Central memory CD8-positive, alpha-beta T cell (primary cell): ENCODE results near the gene TMEM31.

ENCODE experiments used
- ATAC-seq: fragments of 150-1000 bp; cut with Tn5 transposase; replicated peaks from 2 replicates; pipeline ENCODE4 v1.10.0; 2022; ENCODE audit warnings: mild to moderate bottlenecking, moderate FRiP score, moderate number of reproducible peaks; ENCODE audit not compliant: poor library complexity, severe bottlenecking; ENCODE audit errors: extremely low read depth
- DNase-seq, 2 donors: peaks; one replicate each; pipeline ENCODE4 v3.0.0; 2021; ENCODE audit warnings: low spot score in 2 of 2
- H3K27ac Mint-ChIP-seq: one replicate; pipeline ENCODE4 v1.8.0; 2022; ENCODE audit warnings: low read depth, mild to moderate bottlenecking, moderate library complexity, mixed read lengths
- H3K27me3 Mint-ChIP-seq: one replicate; pipeline ENCODE4 v1.8.0; 2022; ENCODE audit warnings: mixed read lengths
- H3K36me3 Mint-ChIP-seq: one replicate; pipeline ENCODE4 v1.8.0; 2022; ENCODE audit warnings: mild to moderate bottlenecking, moderate library complexity, mixed read lengths; ENCODE audit not compliant: insufficient read depth
- H3K4me1 Mint-ChIP-seq: one replicate; pipeline ENCODE4 v1.8.0; 2022; ENCODE audit warnings: mixed read lengths
- H3K4me3 Mint-ChIP-seq: one replicate; pipeline ENCODE4 v1.8.0; 2022; ENCODE audit warnings: mild to moderate bottlenecking, moderate library complexity, mixed read lengths
- H3K9me3 Mint-ChIP-seq: one replicate; pipeline ENCODE4 v1.8.0; 2022; ENCODE audit warnings: mixed read lengths

The TMEM31 gene, protein sequence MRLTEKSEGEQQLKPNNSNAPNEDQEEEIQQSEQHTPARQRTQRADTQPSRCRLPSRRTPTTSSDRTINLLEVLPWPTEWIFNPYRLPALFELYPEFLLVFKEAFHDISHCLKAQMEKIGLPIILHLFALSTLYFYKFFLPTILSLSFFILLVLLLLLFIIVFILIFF

DNA sequence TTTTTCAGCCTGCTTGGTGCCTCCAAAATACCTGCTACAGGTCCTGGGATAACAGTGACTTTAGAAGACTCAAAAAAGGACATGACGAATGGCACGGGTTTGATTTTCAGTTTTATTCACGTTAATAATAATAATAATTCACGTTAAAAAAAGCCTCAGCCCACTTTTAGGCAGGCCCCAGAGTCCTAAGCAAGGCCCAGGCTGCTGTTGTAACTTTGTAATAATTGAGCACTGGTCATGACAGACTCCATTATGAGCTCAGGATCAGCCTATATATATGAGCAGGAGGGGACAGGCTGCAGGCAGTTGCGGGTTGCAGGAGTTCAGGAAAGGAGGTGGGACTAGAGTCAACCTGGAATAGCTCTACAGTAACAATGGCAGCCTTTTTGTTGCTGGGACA lies at the start of gene TMEM31:
TMEM31 (plus strand) TSS at position 301 of the 400 bp plus-strand sequence. CDS start 1,350 bp downstream, outside the sequence.
- DNase-seq (no peak), ATAC-seq (no peak)
- Mint-ChIP-seq H3K27me3 (no peaks in the 10 kb centered on the region), H3K27ac (no peak within 1 kb of the TSS), H3K36me3 (peaks cover 3% of the 10 kb centered on the region), H3K4me3 (no peak within 1 kb of the TSS), H3K4me1 (peaks cover 4% of the 10 kb centered on the region), H3K9me3 (no peaks in the 10 kb centered on the region)

DNA sequence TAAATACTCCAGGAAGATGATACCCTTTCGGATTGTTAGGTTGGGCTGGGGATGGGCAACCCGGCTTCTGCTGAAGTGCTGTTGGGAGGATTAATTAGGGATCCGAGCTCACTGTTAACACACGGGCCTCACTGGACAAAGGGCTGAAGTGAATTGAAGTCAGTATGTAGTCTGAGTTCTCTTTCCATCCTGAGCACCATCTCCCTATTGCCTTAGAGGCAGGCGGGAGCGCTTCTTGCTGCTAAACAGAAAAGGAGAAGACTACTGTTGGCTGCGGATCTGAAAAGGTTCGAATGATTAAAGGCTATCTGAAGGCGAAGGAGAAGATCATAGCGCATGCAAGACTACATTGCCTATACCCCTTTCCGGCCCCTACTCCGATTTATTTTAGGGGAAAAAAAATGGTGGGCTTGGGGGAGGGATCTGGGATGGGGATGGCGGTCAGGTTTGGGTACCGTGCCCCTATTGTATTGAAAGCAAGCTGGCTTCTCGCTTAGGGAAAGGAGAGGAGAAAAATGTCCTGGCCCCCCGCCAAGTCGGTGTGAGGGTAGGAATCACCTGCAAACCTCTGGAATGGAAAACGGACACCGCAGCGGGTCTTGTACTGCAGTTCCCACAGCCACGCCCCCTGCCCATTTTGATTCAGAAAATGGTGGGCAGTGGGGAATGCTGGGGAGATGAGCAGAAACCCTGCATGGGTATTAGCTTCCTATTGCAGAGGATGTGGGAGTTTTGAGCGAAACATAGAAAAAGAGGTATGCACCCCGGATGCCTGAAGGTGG lies 46.5 kb upstream of the TMEM31 start:
- Mint-ChIP-seq H3K4me1 (no peaks in the 10 kb centered on the region), H3K36me3 (no peaks in the 10 kb centered on the region), H3K27ac (no peak overlapping the region), H3K27me3 (peaks cover 34% of the 10 kb centered on the region), H3K9me3 (no peaks in the 10 kb centered on the region), H3K4me3 (no peak overlapping the region)
- DNase-seq (no peak), ATAC-seq (no peak)

DNA sequence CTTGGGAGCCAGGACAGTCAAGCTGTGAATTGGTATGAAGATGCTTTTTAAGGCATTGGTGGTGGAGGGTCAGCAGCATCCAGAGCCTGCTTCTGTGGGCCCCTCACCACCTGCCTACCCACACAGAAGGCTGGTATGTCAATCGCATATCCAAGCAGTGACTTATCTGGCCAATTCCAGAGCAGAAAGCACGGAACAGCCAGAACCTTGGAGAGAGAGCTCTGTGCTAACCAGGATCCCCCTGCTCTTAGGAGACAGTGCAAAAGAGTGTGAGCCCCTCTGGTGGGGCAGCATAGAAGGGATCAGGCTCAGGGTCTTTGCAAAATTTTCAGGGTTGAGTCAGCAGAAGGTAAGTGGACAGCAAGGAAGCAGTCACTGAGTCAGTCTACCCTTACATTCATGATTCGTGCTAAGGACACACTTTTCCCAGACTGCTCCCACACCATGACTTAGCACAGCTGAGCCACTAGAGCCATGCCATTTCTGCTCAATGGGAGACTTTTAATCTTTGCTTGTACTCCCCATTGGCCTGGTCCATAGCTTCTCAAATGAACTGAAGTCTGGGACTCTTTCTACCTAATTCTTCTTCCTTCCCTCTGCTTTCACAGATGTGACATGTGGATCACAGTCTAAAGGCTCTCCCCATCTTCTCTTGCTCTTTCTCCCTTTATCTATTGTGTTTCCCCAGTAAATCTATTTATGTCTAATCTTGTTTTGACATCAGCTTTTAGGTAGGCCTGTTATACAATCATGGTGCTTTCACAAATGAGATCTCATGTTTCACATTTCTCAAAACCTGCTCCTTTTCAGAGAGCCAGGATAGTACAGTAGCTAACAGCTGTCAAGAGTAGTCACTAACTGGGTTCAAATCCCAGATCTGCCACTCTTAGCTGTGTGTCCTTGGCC lies 44.3 kb upstream of the TMEM31 start:
- DNase-seq (no peak), ATAC-seq (no peak)
- Mint-ChIP-seq H3K27me3 (peaks cover 24% of the 10 kb centered on the region), H3K36me3 (no peaks in the 10 kb centered on the region), H3K4me3 (no peak overlapping the region), H3K27ac (no peak overlapping the region), H3K9me3 (no peaks in the 10 kb centered on the region), H3K4me1 (no peaks in the 10 kb centered on the region)

DNA sequence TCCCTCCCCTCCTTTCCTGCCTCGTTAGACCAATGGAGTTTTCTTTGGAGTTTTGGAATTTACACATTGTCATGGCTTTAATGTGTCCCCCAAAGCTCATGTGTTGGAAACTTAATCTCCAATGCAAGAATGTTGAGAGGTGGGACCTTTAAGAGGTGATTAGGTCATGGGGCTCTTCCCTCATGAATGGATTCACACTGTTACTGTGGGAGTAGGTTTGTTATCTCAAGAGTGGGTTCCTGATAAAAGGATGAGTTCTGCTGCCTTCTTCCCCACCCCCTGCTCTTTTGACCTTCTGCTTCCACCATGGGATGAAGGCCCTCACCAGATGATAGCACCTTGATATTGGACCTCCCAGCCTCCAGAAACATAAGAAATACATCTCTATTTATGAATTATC lies 41.0 kb upstream of the TMEM31 start:
- Mint-ChIP-seq H3K36me3 (peaks cover 3% of the 10 kb centered on the region), H3K27ac (no peak overlapping the region), H3K9me3 (no peaks in the 10 kb centered on the region)

DNA sequence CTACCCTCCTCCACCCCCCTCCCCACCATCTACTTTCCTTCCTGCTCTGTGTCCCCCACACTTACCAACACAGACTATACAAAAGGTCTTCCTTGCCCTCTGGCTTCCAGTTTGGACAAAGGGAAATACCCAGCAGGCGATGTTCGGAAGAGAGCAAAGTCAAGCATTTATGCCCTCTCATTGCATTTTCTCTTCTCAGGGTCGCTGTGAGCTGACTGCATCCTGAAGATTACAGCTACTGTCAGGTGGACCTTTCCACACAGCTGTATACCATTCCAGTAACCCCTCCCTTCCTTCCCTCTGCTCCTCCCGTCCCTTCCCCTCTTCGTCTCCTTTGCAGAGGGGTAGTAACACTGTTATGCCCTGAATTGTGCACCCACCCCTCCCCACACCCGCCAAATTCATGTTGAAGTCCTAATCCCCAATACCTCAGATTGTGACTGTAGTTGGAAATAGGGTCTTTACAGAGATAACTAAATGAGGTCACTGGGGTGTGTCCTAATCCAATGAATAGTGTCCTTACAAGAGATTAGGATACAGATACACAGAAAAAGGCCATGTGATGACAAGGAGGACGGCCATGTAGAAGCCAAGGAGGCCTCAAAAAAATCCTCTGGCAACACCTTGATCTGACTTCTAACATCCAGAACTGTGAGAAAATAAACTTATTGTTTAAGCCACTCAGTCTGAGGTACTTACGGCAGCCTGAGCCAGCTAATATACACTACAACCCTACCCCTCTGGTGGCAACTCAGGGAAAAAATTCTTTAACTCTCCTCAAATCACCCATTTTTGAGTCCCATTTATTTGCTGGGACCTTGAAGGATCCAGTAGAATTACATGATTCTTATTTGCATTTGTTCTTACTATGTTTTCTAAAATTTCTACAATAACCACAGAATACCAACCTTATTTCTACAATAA lies 35.9 kb upstream of the TMEM31 start:
- no peak overlapping the region for H3K4me3 Mint-ChIP-seq
- no peak for DNase-seq
- H3K27me3 Mint-ChIP-seq = no peaks in the 10 kb centered on the region
- no peak for ATAC-seq
- peaks cover 37% of the 10 kb centered on the region for H3K36me3 Mint-ChIP-seq
- H3K9me3 Mint-ChIP-seq = no peaks in the 10 kb centered on the region
- no peak overlapping the region for H3K27ac Mint-ChIP-seq
- peaks cover 11% of the 10 kb centered on the region for H3K4me1 Mint-ChIP-seq

More for the DNA sequence above, 41.0 kb upstream of the TMEM31 start:
- Mint-ChIP-seq H3K4me1 (no peaks in the 10 kb centered on the region), H3K27me3 (peaks cover 2% of the 10 kb centered on the region), H3K4me3 (no peak overlapping the region)
- no peak for ATAC-seq
- DNase-seq = no peak

DNA sequence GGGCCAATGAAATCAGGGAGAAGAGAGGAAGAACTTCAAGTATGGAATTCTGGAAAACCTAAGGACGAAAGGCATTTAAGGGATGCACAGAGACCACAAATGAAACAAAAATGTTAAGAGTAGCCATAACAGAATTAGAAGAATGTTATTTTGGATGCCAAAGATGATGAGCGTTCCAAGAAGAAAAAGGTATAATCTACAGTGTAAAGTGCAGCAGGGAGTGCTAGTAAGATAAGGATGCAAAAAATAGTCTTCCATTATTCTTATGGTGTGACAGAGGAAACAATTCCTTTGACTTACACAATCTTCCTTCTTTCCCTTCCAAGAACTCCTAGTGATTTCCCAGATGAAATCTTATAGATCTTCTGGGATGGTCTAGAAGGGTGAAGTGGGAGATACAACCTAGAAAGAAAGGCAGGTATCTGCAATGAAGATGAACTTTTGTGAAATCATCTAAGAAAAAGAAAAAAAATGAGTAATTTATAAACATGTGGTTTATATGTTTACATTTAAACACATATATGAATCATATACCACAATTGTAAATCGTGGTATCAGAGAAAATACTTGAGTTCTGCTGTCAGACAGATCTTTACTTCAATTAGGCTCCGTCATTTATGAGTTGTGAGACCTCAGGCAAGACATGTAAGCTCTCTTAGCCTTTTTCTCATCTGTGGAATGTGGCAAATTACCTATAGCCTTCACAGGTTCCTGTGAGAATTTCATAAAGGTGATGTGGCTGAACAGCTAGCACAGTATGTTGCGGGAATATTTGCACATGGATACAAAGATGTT lies 32.3 kb upstream of the TMEM31 start:
- no peak for ATAC-seq
- Mint-ChIP-seq H3K4me3 (no peak overlapping the region), H3K27me3 (no peaks in the 10 kb centered on the region), H3K4me1 (peaks cover 11% of the 10 kb centered on the region), H3K27ac (peak overlapping the region; percentile 38), H3K9me3 (no peaks in the 10 kb centered on the region), H3K36me3 (peaks cover 54% of the 10 kb centered on the region)
- DNase-seq = no peak

DNA sequence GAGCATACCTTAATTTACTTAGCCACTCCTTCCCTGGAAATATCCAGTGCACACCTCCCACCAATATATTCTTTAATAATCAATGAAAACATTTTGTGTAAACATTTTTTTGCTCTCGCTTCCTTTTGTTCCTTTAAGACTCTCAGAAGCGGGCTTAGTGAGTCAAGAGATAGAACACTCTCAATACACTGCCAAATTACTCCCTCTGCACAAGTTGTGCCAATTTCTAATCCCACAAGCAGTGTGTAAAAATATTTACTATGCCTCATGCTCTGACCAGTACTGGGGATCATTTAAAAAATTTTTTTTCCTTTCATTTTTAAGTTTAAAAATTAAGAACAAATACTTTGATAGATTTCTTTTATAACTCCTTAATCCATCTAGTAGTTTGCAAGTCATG lies 29.3 kb upstream of the TMEM31 start:
- Mint-ChIP-seq H3K4me1 (peaks cover 11% of the 10 kb centered on the region), H3K27ac (no peak overlapping the region), H3K9me3 (no peaks in the 10 kb centered on the region), H3K27me3 (no peaks in the 10 kb centered on the region), H3K4me3 (no peak overlapping the region), H3K36me3 (peaks cover 57% of the 10 kb centered on the region)
- no peak for ATAC-seq
- DNase-seq = no peak

DNA sequence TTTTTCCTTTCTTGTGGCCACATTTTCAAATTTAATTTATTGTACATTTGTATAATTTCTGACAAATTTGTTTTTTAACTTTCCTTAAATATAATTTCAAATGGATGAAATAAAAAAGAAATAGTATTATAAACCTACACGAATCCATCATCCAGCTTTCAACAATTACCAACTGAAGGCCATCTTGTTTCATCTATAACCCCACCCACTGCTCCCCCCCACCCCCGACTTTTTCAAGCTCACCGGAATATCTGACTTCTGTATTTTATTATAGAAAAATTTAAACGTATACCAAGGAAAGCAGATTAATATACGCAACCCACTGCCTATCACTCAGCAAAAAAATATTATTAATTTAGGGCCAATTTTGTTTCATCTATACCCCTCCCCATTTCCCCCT lies 25.3 kb upstream of the TMEM31 start:
- Mint-ChIP-seq H3K4me3 (no peak overlapping the region), H3K4me1 (no peaks in the 10 kb centered on the region), H3K9me3 (no peaks in the 10 kb centered on the region), H3K27me3 (no peaks in the 10 kb centered on the region), H3K36me3 (peaks cover 27% of the 10 kb centered on the region), H3K27ac (no peak overlapping the region)
- ATAC-seq (no peak), DNase-seq (no peak)

DNA sequence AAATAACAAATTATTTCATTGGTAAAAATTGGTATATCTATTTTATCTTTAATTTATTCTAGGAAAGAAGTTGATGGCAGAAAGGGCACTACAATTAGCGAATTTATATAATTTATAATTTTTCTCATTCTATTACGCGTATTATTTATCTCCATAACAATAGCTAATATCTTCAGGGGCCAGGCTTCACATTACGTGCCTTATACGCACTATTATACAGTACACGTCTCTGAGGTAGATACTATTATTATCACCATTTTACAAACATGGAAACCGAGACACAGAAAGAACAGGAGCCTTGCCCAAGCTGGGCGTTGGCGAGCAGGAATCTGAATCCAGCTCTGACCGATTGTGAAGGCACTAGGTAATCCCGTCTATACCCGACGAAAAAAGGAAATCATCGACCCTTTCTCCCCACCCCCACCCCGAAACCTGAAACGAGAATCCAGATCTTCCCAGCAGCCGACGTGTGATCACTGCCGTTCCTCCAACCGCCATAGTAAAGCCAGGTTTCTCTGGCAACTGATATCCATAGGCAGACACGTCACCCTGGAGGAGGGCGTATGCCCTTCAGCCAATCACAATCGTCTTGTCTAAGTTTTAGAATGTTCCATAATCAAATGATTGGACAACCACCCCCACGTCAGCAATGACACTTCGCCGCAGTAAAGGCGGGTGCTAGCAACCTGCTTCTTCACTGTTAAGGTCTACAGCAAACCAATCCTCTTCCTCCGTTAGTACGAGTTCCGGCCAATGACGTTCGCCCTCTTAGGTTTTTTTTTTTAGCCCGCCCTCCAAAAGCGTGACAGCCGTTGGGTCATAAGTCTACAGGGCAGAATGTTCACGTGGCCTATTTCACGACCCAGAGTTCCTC lies 24.3 kb upstream of the TMEM31 start, which contains the start of gene MORF4L2:
MORF4L2 (minus strand) TSS at position 501 of the 874 bp plus-strand sequence. CDS start 9,672 bp downstream, outside the sequence.
- peak; percentile 59 to 90 for DNase-seq
- ATAC-seq = peak; percentile 88
- Mint-ChIP-seq H3K4me1 (no peaks in the 10 kb centered on the region), H3K27me3 (no peaks in the 10 kb centered on the region), H3K9me3 (no peaks in the 10 kb centered on the region), H3K27ac (no peak within 1 kb of the TSS), H3K4me3 (no peak within 1 kb of the TSS), H3K36me3 (peaks cover 25% of the 10 kb centered on the region)

DNA sequence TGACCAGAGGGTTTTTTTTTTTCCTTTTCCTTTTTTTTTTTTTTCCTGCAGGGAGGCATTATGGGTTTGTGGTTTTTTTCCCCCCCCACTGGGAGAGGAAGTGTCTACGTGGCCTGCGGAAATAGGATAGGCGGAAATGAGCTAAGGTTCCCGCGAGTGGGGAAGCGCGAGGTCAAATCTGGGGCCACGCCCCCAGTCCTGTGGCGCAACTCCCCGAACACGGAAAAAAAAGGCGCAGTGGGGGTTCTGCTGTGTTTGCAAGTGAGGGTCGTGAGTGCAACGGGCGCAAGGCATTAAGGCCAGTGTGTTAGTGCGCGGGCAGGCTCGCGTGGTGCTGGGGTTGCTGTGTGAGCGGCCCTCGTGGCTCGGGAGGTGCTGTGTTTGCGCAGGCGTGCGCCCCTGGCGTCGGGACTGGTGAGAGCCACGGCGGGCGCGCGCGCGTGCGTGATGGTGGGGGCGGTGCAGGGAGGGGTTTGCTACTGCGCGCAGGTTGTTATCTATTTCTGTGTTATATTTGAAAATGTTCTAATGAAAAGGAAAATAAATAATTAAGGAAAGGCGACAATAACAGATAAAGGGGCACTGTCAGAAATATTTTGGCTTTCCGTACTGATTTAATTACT lies 23.5 kb upstream of the TMEM31 start:
- DNase-seq (peak; percentile 74 to 79), ATAC-seq (peak; percentile 63)
- H3K27ac Mint-ChIP-seq = no peak overlapping the region
- no peaks in the 10 kb centered on the region for H3K4me1 Mint-ChIP-seq
- no peak overlapping the region for H3K4me3 Mint-ChIP-seq
- peaks cover 22% of the 10 kb centered on the region for H3K36me3 Mint-ChIP-seq
- H3K9me3 Mint-ChIP-seq = no peaks in the 10 kb centered on the region
- no peaks in the 10 kb centered on the region for H3K27me3 Mint-ChIP-seq
